Eye (tissue), 1 donor: ENCODE data around the gene CD160.
A peak's percentile ranks its signal among the peaks of the same experiment; 100 is the strongest.
"Not testable (repeated sequence)": the region's sequence is repeated elsewhere in the genome, so short reads cannot be mapped to it uniquely, and the experiment has no call there.

ENCODE experiments used
- DNase-seq: peaks from one replicate; pipeline ENCODE4 v3.0.0-alpha.2; 2015

CD160 gene

DNA sequence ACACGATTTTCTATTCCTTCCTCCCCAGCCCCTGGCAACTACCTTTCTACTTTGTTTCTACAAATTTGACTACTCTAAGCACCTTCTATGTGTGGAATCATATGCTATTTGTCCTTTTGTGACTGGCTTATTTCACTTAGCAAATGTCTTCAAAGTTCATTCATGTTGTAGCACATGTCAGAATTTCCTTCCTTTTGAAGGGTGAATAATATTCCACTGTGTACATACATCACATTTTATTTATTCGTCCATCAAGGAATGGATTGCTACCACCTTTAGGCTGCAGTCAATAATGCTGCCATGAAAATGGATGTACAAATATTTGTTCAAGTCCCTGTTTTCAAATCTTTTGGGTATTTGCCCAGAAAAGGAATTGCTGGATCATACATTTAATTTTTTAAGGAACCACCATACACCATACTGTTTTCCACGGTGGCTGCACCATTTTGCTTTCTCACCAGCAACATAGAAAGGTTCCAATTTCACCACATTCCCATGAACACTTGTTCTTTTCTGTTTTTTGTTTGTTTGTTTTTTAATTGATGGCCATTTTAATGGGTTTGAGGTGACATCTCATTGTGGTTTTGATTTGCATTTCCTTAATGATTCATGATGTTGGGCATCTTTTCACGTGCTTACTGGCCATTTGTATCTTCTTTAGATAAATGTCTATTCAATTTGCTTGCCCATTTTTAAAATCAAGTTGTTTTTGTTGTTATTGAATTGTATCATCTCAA is 8.8 kb upstream of the CD160 start:
- DNase-seq = no peak

DNA sequence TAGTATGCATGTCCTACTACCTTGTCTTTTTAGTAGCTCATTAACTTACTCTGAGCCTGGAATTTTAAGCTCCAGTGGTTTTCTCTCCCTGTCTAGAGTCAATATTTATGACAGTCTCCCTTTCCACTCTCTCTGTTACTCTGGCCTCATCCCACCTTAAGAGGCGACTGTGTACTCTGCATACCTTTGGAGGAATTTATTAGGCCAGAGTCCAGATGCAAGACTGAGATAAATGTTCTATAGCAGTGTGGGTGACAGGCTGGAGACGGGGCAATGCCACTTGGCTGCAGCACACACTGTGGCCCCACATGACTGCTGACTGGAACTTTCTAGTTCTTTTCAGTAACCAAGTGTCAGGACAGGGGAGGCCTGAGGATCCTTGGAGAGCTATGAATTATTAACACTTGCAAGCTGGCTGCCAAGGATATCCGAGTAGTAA is 8.1 kb upstream of the CD160 start:
- peak; percentile 20 for DNase-seq

DNA sequence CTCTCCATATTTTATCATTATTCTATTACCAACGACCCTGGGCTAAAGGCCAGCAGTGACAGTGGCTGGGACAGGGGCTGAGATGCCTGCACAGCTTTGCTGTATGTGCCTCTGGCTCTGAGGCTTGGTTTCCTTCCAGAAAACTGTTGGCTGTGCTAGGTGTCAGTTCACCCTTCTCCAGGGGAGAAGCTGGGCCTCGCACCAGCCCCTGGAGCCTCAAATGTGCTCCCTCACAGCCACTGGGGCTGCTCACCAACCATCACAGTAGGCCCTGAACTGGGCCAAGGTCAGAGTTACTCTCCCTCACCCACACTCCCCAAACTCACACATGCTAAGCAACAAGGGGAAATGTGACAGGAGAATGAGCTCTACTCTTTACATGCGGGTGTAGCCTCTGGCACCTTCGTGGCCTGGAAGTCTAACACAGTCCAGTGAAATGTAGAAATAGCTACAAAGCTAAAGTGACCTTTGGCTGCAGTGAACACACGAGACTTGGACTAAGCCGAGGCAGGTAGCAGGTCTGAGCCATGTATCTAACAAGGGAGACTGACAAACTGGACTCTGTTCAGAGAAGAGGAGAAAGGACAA is 4.7 kb upstream of the CD160 start:
- no peak for DNase-seq

DNA sequence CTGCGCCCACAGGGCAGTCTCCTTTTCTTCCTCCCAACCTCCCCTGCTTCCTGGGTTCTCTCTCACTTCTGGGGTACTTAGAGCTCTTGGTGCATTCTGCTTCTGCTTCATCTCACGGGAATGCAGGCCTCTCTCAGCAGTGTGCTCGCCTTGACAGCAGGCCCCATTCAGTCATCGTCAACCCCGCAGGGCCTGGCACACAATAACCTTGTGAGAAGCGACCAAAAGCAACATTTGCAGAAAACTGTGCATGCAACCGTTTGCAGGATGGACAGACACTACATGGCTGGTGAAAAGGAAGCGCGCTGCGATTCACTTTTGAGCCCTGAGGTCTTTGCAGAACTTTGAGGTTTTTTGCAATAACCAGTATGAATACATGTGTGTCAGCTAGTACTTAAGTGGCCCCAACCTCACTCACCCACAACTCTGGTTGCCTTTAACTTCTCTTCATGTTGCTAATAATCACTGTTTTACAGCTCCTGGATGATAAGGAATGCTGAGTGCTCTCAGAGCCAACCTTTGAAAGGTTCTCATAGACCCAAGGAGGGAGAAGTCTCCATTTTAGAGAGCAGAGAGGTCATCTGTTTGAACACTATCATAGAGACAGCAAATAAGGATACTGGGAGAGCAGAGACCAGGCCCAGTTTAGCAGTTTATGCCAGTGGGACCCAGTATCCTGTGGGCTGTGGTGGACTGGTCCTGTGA is 2.5 kb upstream of the CD160 start:
- DNase-seq = peak; percentile 52

DNA sequence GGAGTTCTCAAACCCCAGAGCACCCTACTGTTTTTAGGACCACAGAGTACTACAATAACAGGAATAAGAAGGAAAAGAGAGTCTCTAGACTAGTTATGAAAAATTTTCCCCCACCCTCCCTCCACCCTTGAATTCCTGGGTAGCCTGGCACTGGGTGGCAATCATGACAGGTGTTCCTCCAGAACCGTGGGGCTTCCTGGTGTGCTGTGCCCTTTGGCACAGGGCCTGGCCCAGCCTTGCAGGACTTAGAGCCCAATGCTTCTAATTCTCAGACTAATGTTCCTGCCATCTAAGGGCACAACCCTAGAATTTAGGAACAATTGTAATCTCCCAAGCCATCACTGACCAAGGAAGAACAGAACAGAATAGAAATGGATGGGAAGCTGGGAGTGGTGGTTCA is 1.5 kb upstream of the CD160 start:
- DNase-seq = no peak

DNA sequence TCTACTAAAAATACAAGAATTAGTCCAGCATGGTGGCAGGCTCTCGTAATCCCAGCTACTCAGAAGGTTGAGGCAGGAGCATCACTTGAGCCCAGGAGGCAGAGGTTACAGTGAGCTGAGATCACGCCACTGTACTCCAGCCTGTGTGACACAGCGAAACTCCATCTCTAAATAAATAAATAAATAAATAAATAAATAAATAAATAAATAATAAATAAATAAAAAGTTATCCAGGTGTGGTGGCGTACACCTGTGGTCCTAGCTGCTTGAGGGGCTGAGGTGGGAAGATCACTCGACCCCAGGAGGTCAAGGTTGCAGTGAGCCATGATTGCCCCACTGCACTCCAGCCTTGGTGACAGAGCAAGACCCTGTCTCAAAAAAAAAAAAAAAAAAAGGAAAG is 834 bp upstream of the CD160 start:
- not testable (repeated sequence) for DNase-seq

DNA sequence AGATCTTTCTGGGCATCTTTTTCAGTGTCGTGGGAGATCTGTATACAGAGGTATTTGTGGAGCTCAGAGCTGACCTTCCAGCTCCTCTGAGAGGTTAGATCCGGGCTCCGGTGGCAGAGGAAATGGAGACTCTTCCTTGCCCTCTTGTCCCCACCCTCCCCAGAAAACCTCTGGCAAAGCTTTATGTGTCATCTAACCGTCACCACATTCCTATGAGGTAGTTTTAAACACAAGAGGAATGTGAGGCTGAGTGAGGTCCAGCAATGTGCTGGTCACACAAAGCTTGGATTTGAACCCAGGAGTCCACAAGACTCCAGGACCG is 1.2 kb downstream of the CD160 start:
- peak; percentile 34 for DNase-seq

DNA sequence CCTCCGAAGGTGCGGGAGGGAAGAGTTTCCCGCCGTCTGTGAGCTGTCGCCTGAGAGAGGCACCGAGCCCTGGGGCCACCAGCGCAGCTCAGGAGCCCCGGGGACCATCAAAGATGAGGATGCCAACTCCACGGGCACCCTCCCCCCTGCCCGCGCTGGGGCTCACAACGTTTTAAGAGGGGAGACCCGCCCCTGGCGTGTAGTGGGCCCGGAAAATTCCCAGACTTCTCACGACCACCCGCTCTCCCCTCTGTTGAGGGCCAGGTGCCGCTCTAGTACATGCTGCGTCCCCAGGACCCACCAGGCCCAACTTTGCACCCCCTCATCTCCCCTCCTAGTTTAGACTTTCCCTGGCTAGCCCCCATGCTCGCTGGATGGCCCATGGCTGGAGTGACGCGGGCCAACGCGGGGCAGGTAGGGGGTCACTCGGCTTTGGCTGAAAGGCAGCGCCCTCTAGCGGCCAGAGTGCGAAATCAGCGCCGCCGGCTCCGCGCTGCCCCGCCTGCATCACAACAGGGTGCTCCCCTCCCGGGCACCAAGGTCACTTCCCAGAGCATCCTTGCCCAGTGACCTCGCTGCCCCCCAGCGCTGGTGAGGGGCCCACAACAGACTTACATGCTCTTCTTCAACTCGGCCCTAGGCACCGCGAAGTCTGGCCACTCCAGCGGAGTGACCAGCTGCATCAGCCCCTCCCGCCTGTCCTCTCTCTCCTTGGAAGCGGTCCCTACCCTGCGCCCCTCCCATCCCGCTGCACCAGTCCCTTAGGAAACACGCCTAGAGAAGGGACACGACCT is 1.8 kb downstream of the CD160 start:
- peak; percentile 86 for DNase-seq

DNA sequence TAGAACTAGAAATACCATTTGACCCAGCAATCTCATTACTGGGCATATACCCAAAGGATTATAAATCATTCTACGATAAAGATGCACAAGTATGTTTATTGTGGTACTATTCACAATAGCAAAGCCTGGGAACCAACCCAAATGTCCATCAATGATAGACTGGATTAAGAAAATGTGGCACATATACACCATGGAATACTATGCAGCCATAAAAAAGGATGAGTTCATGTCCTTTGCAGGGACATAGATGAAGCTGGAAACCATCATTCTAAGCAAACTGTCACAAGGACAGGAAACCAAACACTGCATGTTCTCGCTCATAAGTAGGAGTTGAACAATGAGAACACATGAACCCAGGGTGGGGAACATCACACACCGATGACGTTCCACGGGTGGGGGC is 6.9 kb downstream of the CD160 start:
- not testable (repeated sequence) for DNase-seq

DNA sequence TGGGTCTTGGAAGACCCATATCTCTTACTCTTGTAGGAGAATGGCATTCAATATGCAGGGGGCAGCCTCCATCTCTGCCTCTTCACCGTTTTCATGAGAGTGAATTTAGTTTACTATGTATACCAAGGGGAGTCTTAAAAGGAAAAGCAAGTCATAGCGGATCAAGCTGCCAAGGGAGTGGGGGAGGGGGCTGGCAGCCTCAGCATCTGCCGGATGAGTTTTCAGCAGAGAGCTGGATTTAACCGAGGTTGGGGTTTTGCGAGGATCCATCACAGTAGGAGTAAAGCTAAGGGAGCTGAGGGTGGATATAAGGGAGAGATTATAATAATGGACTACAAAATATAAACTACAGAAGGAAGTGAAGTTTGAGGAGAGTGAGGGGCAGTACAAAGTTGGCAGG is 9.9 kb downstream of the CD160 start:
- no peak for DNase-seq

DNA sequence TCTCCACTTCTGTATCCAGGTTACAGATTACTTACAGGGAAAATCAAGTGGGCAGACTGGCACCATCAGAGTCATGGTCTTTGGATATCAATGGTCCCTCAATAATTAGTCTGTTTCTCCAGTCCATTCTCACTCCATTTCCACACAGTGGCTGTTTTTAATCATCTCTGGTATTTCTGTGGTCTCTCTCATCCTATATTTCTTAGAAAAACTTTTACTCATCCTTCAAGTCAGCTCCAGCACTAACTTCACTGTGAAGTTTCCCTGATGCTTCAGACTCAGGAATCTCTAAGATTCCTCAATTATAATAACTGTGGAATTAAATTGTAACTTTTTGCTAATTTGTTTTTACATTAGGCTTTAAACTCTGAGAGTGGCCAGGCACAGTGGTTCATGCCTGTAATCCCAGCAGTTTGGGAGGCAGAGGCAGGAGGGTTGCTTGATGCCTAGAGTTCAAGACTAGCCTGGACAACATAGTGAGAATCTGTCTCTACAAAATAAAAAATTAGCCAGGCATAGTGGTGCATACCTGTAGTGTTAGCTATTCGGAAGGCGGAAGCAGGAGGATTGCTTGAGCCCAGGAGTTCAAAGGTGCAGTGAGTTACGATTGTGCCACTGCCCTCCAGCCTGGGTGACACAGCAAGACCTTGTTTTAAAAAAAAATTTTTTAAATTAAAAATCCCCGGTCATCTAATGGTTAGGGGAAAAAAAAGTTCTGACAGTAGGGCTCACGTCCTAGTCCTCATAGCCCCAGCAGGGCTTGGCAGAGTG is 10.6 kb downstream of the CD160 start:
- no peak for DNase-seq

DNA sequence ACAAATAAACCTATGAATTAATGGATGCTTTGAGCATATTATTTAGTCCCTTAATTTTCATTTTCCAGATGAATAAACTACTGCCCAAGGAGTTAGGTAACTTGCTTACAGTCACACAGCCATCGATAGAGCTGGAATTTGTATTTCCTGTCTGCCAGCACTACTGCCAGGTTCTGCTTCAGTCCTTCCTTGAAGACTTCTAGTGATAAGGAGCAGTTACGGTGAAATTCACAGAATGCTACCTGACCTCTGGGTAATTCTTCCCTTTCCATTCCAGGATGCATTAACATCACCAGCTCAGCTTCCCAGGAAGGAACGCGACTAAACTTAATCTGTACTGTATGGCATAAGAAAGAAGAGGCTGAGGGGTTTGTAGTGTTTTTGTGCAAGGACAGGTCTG is 11.2 kb downstream of the CD160 start:
- no peak for DNase-seq

DNA sequence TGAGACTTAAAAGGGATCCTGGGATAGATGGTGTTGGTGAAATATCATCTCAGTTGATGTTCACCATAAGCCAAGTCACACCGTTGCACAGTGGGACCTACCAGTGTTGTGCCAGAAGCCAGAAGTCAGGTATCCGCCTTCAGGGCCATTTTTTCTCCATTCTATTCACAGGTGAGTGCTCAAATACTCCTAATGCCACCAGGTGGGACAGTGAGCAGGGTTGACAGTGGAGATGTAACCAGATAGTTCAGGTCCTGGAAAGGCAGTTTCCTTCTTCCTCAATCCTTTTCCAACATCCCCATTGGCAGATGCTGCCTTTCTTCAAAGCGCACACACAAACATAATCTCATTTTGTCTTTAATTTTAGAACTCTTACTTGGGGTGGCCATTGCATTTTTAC is 11.6 kb downstream of the CD160 start:
- no peak for DNase-seq

DNA sequence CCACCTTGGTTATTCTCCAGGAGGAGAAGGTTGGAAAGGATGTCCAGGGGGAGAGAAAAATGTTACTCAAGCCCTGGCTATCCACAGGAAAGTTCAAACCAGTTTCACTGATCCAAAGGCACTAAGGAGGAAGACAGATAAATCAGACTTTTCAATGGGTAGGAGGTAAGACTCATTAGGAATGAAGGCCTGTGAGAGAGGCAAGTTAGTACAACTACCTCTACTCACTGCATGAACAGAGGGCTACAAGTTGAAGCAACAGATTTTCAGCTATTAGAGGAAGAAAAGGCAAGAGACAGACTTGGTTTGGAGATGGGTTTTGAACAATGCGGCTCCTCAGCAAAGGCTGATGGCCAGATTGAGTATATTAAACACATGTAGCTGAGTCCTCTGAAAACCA is 16.9 kb downstream of the CD160 start:
- no peak for DNase-seq

DNA sequence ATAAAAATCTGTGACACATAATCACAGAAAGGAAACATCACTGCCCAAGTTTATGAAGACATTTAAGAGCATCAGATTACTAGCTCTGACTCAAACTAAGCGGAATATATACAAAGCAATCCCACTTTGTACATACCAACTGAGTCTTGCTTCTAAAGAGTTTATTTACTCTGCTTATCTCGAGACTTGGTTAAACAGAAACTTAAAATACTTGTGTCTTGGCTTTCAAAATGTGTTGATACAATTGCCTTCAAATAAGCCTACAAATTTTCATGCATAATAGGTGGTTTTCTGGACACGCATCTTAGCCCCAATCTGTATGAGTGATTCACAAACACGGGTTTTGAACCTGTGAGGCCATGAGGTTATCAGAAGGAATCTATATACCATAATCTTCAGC is 21.0 kb downstream of the CD160 start:
- no peak for DNase-seq

DNA sequence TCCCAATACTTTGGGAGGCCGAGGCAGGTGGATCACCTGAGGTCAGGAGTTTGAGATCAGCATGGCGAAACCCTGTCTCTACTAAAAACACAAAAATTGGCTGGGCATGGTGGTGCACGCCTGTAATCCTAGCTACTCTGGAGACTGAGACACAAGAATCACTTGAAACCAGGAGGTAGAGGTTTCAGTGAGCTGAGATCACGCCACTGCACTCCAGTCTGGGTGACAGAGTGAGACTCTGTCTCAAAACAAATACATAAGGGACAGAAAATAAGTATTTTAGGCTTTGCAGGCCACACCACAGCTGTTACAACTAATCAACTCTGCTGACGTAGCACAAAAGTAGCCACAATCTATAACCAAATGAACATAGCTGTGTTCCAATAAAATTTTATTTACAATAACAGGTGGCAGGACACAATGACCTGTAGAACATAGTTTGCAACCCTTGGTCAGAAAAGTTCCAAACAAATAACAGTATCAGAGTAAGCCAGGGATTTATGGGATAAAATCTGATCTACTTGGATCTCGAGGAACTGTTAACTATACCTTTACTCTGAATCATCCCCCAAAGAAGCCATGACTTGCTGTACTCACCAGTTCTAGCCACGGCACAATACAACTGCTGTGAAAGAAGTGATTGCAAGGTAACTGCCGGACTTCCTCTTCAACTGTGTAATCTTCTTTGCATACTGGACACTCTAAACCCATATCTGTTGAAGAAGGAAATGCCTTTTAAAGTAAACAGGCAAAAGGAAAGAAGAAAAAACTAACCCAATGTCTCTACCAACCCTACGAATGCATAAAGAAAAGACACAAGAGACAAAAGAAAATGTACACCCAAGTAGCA is 28.3 kb downstream of the CD160 start:
- DNase-seq = no peak

DNA sequence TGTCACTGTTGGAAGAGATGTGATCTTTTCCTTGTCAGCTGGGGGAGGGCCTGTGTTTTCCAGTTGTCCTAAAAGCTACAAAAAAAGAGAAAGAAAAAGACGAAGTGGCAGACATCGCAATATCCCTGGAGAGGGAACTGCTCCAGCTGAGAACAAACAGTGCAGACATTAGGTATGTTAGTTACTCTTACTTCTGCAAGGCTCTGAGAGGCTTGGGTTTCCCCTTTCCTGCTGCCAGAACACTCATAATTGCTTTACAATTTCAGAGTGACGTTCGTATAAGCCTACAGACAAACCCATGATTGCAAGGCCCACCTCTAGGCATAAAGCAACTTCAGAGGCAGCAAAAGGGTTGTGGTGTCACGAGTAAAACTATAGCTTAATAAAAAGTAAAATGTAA is 31.1 kb downstream of the CD160 start:
- DNase-seq = no peak

DNA sequence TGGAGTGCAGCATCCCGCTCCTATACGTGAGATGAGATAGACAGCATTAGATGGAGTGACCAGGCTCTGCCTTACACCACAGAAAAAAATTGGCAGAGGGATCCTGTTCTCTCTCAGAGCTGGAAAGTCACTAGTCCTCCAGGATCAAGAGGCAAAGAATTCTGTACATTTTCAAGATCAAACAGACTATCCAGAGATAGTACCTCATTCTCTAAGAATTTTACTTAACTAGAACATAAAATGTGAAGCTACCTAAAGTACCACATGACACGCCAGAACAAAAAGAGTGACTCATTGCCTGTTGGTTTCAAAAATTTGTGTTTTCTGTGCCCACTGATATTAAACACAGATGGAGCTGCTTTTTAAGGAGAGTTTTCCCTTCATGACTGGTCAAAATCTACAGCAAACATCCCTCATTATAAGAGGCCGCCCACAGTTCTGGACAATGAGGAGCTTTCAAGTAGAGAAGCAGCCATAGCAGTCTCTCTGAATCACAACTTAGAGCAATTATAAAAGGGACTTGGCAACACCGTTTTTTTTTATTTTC is 32.3 kb downstream of the CD160 start:
- peak; percentile 19 for DNase-seq

DNA sequence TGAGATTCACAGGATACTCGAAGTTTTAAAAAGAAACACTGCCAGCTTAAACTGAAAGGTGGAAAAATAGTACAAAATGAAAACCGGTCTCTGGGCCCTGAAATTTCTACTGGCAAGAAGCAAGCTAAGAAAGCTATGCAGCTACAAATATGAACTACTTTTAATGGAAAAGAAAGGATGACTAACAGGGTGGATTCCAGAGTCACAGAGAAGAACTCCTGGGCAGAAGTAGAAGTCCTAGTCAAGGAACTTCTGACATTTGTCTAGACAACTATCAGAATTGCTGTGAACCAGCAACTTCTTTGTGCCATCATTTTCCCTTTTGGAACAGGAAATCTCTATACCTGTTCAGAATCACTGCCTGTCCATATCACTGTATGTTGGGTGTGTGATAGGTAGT is 38.1 kb downstream of the CD160 start:
- no peak for DNase-seq

DNA sequence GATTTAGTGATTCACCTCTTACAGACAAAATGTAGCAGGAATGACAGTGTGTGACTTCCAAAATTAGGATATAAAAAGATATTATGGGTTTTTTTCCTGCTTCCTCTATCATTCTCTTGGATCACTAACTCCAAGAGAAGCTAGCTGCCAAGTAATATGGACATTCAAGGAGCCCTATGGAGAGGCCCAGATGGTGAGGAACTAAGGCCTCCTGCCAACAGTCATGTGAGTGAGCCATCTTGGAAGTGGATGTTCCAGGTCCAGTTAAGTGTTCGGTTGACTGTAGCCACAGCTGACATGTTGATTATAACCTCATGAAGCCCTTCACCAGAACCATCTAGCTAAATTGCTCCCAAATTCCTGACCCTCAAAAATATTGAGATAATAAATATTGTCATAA is 38.8 kb downstream of the CD160 start:
- no peak for DNase-seq

DNA sequence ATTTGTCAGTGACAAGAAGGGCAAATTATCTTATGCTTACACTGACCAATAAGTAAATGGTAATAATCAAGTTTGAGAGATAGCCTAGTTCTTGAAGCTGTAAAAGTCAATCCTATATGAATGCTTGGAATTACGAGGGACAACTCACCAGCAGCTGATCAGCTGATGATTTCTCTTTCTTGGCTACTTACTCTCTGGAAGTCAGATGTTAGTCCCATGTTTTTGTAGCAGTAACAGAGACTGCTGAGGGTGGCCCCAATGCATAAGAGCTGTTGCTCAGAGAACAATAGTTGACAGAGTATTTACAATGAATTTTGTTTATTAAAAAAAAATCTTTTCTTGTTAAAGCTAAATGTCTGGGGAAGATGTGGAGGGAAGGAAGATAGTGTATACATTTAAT is 39.3 kb downstream of the CD160 start:
- DNase-seq = no peak

DNA sequence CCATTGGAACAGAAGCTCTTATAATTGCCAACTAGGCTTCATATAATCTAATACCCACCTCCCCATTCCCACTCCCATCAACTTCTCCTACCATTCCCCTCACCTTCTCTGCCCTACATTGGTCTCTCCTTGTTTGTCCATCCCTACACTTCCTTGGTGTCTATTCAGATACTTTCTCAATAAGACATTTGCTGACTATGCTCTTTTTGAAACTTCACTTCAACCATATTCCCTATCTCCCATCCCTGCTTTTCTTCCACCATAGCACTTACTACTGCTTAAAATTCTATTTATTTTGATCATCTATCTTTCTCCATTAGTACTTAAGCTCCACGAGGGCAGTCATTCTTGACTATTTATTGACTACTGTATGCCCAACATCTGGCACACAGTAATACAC is 40.4 kb downstream of the CD160 start:
- no peak for DNase-seq
